Amygdala (tissue), 56 donors: Measurements from ENCODE around the gene LRRC38.
"Not testable (repeated sequence)": the region's sequence is repeated elsewhere in the genome, so short reads cannot be mapped to it uniquely, and the experiment has no call there.

Experiments
- DNase-seq, 56 donors: peaks; one replicate each; lab custom pipeline; 2025; lab: John Stamatoyannopoulos, UW

The LRRC38 gene, protein sequence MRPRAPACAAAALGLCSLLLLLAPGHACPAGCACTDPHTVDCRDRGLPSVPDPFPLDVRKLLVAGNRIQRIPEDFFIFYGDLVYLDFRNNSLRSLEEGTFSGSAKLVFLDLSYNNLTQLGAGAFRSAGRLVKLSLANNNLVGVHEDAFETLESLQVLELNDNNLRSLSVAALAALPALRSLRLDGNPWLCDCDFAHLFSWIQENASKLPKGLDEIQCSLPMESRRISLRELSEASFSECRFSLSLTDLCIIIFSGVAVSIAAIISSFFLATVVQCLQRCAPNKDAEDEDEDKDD

DNA sequence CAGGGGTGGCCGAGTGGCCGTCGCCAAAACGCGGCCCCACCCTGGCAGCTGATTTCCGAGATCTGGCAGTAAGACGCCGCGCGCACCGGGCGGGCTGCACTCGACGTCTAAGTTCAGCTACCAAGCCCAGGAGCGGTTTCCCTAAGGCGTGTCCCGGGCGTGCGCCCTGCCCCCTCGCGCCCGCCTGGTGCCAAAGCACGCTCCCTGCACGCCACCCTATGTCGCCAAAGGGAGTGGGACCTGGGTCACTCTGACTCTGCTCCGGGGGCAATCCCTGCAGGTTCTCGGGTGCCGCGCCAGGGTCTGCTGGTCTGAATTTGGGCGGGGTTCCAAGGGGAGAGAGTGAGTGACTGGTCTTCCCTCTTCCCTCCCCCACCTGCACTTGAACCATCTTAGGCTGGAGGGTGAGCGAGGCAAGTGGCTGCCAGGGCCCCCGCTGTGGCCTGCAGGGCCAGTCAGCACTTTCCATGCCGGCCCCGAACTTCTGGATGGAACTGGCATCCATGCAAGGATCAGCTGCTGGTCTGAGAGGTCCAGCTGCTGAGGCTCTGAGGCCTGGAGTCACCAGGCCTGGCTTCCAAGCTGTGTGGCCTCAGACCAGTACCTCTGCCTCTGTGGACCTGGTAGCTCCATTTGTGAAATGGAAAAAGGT lies at the start of gene LRRC38:
TSS of gene LRRC38 (minus strand) at position 109 of the 652 bp plus-strand sequence. CDS start 410 bp downstream, outside the sequence.
- no peak for DNase-seq

DNA sequence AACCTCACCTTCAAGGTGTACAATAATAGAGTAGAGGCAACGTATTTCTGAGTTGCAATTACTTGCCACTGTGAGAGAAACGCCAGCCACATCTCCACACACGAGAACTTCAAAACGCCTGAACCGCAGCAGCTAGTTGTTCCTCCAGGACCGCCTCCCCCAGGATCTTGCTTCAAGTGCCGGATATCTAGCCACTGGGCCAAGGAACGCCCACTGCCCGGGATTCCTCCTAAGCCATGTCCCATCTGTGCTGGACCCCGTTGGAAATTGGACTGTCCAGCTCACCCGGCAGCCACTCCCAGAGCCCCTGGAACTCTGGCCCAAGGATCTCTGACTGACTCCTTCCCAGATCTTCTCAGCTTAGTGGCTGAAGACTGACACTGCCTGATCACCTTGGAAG lies 49.2 kb upstream of the LRRC38 start:
- not testable (repeated sequence) for DNase-seq

DNA sequence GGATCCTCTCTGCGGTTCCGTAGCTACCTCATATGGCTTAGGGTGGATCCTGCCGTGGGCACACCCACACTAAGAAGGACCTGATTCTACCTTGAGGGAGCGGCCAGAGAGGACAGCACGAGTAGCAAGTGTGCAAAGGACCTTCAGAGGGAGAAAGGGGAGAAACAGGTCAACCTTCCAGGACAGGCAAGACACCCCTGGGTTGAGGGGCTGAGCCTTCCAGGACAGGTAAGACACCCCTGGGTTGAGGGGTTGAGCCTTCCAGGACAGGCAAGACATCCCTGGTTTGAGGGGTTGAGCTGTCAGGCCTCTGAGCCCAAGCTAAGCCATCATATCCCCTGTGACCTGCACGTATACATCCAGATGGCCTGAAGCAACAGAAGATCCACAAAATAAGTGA lies 46.7 kb upstream of the LRRC38 start:
- no peak for DNase-seq

DNA sequence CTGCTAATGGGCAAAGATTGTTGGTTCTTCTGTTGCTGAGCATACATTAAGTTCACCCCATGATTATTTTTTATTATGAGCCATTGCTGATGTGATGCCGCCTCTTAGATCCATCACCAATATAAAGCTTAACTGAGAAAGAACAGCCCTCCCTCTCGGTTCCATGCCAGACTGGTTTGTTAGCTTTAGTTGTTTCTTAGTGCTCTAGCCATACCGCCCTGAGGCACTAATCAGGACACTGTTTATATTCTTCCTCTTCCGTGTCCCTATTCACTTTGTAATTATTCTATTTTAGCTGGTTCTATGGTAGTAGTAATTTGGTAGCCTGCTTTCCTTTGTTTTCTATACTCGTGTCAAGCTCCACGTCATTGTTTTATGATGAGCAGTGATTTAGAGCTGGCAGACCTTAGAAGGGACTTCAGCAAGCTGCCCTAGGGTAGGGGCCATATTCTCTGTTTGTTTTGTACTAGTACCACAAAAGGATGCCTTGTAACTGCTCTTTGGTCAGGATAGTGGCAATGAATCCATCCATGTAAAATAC lies 42.5 kb upstream of the LRRC38 start:
- no peak for DNase-seq

DNA sequence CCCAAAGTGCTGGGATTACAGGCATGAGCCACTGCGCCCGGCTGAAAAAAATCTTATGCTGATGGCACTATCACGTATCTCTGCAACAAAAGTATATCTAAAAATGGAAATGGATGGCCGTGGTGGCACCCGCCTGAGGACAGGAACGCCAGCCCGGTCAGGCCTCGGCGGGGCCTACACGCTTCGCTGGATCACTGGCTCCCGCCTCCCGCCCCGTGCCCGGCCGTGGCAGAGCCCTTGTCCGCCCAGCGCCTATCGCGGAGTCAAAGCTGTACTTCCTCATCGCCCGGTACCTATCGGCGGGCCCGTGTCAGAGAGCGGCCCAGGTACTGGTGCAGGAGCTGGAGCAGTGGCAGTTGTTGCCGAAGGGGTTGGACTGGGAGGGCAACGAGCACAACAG lies 41.0 kb upstream of the LRRC38 start:
- DNase-seq, result no peak

DNA sequence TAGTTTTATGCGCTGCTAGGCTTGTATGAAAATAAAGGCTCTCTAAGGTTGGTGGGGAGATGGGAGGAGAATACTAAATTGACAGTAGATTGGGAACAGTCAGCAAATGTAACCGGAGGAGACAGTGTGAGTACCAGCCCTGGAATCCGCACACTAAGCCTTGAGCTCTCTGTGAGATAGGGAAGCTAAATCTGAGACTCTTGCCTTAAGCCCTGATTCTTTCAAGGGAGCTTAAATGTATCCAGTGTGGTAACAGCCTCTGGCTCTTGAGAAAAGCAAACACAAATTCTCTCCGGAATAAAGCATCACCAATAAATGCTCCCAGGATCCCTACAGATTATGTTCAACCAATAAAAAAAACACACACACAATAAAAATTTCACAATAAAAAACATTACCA lies 36.9 kb upstream of the LRRC38 start:
- DNase-seq, result no peak

DNA sequence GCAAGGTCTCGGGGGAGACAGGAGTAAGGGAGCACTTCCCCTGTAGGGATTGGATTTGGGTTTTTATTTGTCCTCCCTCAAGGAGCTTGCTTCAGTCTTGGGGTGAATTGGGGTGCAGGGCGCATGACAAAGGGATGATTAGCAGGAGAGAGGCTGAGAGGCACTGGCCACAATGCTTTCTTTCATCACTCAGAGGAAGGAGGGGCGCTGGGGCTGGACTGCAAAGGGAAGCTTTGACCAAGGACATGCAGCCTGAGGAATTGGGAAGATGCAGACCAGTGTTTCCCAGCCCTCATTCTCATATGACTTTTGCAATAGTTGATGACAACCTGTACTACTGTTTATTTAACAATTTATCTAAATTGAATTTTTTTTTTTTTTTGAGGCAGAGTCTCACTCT lies 35.7 kb upstream of the LRRC38 start:
- DNase-seq, result peak in 39 of 56 donors; percentile 1 to 73 (median 30)

DNA sequence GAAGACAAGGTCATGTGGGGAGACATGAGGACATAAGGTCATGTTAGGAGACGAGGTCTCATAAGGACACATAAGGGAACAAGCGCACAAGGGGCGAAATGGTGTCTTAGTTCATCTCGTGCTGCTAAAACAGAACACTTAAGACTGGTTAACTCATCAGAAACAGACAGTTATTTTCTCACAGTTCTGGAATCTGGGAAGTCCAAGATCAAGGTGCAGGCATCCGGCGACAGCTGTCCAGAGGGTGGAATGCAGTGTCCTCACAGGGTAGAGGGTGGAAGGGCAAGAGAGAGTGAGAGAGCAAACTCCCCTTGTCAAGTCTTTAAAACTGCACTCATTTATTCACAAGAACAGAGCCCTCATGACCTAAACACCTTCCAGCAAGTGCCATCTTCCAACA lies 35.2 kb upstream of the LRRC38 start:
- no peak for DNase-seq

DNA sequence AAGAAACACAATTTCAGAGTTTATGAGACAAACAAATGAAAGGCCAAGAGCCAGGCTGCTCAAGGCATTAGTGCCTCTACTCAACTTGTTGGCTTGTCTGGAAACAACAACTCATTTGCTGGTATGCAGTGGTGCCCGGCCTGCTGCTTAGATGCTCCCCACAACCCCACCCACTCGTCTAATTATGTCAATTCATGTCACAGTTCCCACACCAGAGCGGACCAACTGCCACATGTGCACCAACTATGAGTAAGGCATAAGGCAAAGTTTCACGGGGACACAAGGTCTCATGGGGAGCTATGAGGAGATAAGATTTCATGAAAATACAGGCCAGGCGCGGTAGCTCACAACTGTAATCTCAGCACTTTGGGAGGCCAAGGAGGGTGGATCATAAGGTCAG lies 34.5 kb upstream of the LRRC38 start:
- no peak for DNase-seq

DNA sequence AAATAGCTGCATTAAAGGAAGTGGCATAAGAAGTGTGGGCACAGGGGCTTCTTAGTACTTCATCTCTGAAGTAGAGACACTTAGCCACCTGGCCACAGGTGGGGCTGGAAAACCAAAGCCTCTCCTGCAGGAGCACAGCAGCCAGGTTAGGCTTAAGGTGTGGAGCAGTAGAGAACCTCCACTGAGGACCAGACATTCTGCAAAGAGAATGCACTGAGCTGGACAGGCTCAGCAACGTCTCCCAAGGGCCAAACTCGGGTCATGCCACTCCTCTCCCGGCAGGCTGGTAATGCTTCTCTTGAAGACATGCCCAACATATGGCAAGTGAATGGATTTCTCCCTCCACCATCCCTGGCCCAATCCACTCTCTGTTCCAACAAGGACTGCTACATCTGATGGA lies 33.0 kb upstream of the LRRC38 start:
- DNase-seq, result no peak

DNA sequence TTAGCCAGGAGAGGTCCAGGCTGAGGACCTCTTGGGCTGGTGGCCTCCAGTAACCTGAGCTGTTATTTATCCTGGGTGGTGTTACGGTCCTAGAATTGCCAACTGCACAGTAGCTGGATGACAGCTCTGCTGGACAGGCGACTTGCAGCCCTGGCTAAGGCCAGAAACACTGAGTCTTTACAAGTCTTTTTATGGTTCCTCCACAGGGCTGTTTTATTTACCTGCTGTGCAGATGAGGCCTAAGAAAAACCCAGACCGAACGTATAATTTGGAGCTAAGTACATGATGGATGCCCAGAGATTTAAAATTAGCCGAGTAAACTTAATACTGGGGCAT lies 30.4 kb upstream of the LRRC38 start:
- DNase-seq, result no peak

DNA sequence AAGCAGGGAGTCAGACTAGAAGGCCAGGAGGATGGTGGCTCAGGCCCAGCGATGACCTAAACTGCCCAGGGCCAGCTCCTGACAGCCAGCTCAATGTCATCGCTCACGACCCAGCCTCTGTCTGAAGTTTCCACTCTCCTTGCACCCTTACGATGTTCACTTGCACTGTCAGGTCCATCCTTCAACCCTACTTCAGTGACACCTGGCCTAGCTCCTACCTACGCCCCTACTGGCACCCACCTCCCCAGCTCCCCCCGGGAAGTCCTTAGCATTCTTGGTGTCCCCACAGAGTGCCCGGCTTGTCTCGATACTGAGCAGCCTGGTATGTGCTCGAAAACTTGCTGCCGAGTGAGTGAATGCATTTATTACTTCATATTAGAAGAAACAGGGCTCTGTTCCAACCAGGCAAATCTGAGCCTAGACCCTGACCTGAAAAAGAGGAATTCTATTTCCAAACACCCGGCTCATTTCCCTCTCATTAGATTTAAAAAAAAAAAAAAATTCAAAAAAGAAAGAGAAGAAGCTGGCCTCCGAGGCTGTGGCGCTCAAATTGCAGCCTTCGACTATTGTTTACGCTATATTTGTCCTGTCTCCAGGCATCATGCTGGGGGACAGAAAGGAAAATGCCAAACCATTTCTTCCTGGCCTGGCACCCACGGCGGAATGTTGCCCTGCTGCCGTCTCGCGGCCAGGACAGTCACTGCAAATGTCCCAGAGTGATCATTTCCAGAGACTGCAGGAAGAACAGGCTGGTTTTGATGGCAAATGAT lies 29.8 kb upstream of the LRRC38 start:
- peak in 48 of 56 donors; percentile 3 to 68 (median 30) for DNase-seq

DNA sequence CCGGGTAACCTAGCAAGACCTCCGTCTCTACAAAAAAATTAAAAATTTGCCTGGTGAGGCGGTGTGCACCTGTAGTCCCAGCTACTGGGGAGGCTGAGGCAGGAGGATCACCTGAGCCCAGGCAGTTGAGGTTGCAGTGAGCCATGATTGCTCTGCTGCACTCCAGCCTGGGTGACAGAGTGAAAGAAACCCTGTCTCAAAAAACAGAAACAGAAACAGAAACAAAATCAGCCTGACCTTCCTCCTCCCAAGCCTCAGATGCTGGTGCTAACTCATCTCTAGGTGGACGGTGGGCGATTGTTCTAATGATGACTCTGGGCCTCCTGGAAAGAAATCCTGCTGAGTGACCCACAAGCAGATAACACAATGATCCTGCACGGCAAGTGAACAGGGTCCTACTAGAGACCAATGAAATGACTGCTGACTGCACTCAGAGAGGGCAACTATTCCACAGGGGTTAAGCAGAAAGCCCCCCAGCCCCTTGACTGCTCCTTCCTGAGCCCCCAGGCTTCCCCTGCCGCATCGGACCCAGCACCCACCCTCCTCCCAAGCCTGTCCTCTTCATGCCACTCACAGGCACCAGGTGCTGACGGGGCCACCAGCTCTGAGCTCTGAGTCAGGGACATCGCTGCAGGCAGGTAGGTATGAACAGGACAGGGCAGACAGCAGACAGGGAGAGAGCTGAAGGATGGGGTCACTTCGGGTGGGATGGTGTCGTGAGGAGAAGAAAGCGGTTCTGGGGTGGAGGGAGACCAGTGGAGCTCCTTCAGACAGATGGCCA lies 27.8 kb upstream of the LRRC38 start:
- DNase-seq, result no peak

DNA sequence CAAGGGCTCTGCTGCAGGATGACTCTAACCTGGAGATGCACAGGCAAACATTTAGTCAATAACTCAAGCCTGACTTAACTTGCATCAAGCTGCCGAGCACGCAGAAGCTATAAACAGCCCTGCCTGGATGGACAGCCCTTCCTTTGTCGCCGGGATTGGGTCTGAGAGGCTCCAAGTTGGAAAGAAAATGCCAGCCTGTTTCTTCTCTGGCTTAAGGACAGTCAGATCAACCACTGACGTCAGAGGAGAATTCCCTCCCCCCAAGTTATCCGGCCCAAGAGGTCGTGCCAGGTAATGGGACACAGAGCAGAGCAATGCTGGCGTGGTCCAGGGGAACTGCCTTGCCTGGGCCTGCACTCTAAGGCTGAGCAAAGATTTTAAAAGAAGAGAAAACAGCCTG lies 27.1 kb upstream of the LRRC38 start:
- DNase-seq, result peak in 29 of 56 donors; percentile 2 to 56 (median 18)

DNA sequence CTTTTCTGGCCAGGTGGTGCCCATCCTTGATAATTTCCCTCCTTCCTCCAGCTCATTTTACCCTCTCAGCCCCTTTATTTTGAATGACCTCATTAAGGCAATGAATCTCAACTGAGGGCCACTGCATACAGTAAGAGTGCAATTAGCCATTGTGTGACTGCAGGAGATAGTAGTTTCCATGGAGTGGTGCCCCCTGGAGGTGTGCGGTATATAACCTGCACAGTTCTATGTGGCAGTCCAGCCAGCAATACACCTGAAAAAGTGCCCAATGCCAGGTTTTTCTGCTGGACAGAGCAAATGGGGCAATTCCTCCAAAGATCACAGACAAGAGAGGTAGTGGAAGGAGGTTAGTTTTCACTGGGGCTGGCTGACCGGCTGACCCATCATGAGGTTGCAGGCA lies 25.9 kb upstream of the LRRC38 start:
- no peak for DNase-seq

DNA sequence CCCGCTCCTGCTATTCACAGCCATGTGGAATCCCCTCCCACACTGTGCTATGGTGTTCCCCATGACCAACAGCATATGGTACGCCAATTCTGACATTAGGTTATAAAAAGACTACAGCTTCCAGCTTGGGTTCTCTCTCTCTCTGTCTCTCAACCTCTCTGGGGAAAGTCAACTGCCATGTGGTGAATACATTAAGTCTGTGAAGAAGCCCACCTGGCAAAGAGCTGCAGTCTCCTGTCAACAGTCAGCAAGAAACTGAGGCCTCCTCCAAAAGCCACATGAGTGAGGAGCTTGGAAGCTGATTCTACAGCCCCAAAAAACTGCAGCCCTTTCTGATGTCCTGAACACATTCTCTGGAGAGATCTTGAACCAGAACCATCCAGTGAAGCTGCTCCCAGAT lies 25.0 kb upstream of the LRRC38 start:
- DNase-seq, result no peak

DNA sequence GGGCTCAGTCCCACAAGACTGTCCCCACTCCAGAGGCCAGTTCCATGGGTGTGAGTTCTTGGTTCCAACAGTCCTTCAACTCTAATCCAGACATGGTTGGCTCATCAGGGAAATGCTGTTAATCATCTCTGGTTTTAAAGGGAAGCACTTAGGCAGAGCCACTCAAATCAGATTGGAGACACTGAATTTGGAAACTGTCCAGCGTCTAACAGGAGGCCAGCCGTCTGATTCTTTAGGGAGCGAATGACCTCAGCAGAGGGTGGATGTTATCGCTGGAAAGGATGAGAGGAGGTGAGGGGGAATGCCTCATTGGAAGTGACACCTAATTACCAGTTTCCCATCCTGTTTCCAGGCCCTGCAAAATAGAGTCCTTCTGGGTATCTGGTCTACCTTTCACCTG lies 22.8 kb upstream of the LRRC38 start:
- no peak for DNase-seq

DNA sequence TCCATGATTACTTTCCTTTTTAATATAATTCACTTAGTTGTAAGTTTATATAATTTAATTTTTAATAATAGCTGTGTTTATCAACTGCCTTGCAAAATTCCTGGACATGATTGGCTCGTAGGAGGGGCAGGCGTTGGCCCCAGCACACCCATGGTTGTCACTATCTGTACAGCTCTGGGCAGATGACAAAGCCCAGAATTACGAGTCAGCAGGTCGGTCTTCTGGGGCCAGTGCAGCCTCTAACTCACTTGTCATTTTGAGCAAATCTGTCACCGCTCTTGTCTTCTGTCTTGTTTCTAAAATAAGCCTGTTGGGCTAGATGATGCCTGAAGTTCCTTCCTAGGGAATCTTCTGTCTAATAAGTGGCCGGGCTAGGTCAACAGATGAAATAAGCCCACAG lies 21.4 kb upstream of the LRRC38 start:
- no peak for DNase-seq

DNA sequence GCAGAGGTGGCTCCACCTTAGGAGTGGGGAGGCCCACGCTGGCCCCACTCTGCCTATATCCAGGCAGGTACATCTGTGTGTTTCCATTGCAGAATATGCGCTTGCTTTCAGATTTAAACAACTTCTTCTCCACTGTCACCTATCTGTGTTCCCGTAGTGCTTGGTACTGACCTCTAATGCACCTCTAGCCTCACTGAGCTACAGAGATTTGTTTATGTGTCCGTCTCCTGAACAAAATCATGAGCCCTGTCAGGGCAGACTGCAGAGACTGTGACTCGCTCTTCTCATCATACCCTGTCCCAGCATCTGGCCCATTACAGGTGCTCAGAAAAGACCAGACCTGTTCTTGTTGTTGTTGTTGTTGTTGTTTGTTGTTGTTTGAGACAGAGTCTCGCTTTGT lies 14.5 kb upstream of the LRRC38 start:
- DNase-seq, result no peak

DNA sequence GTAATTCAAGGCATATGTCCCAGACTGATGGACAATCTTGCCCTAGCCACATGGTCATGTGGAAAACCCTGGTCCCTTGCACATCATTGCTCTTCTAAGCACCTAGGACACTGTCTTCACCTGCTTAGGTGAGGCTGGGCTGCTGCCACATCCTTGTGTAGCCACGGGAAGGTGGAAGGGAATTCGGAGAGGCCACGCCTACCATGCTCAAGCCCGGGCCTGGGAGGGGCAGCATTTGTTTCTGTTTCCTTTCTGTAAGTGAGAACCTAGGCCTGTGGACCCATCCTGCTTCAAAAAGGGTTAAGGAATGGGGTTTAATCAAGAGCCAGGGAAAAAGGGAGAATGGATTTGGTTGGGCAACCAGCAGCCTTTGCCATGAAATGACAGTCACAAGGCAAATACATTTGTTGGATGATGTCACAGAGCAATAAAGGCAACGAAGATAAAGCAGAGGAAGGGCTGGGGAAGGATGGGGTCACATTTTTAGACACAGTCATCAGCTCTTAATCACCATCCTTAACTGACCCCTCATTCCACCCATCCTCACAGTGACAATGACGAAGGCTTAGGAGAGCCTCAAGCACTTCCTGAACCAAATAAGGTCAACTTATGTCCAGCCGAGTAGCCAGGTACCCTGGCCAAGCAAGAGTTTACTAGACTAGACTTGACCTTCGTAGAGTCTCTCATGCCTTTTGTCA lies 10.1 kb upstream of the LRRC38 start:
- DNase-seq, result no peak
